Heart left ventricle (tissue), 13 donors: Measurements from ENCODE around the gene GNB2.

Source experiments
- POLR2A ChIP-seq, 2 donors: fragments of 450-650 bp; IDR thresholded peaks; one replicate each; pipeline ENCODE4 v1.6.1; 2017; ENCODE audit warnings: antibody characterized with exemption in 2 of 2, mild to moderate bottlenecking in 2 of 2, moderate library complexity in 2 of 2
- TF ChIP-seq, protein P1 (sequence below), 12 donors: fragments of 200-600 bp; sonication (generic) in 4 of 12; IDR thresholded peaks; one replicate each; pipeline versions ENCODE4 v1.5.0 to v1.8.0; 2018 to 2022; ENCODE audit warnings: antibody characterized with exemption in 12 of 12, mild to moderate bottlenecking in 5 of 12
- donor health status: ischemic (EF 13 %, LVEDD 7.1; RV severe dilation, severe dysfunction).
- donor health status: DM: no; HTN: yes; CAD: no.
- donor health status: DM: no; HTN: no; CAD: no.
- donor health status: ischemic (EF 25% LVEDD 6.9; RV normal size, moderate dysfunction).
- donor health status: ischemic (EF 25% LVEDD 5.7; RV mildly dilated, moderate dysfunction).
- donor health status: ischemic (EF 35%, LVEDD 5.7; RV mildly dilated, moderate dysfunction).
- donor health status: nonischemic (EF 11% LVEDD 7.7; RV severe dilation, severe dysfunction).
- donor health status: DM: yes; HTN: yes; CAD: no.
- donor health status: PGD.
- donor health status: ischemic (EF 29% LVEDD 5.4; RV normal size, mild dysfunction).
- donor health status: nonischemic (EF 23%, LVEDD 6.1; RV moderate dilation, normal function).

- TF ChIP-seq POLR2A (IDR thresholded peaks at IDR 0.05): no peak
- TF ChIP-seq, protein P1, sequence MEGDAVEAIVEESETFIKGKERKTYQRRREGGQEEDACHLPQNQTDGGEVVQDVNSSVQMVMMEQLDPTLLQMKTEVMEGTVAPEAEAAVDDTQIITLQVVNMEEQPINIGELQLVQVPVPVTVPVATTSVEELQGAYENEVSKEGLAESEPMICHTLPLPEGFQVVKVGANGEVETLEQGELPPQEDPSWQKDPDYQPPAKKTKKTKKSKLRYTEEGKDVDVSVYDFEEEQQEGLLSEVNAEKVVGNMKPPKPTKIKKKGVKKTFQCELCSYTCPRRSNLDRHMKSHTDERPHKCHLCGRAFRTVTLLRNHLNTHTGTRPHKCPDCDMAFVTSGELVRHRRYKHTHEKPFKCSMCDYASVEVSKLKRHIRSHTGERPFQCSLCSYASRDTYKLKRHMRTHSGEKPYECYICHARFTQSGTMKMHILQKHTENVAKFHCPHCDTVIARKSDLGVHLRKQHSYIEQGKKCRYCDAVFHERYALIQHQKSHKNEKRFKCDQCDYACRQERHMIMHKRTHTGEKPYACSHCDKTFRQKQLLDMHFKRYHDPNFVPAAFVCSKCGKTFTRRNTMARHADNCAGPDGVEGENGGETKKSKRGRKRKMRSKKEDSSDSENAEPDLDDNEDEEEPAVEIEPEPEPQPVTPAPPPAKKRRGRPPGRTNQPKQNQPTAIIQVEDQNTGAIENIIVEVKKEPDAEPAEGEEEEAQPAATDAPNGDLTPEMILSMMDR (IDR thresholded peaks at IDR 0.05): no peak
Measured at GRCh38 chr7:100721505-100721812, 47.9 kb downstream of the GNB2 start.
